WTC11 (cell line): ENCODE results near the gene NFIC.

Experiments used
- ATF2 ChIP-seq: sonication (generic); formaldehyde crosslinking; IDR thresholded peaks from 2 replicates; pipeline ENCODE4 v1.8.1; 2022; ENCODE audit warnings: low read depth, missing genetic modification reagents, borderline replicate concordance
- CREB1 ChIP-seq: sonication (generic); formaldehyde crosslinking; IDR thresholded peaks from 2 replicates; pipeline ENCODE4 v1.8.0; 2023; ENCODE audit warnings: mild to moderate bottlenecking, missing genetic modification reagents
- CTCF ChIP-seq: fragments of 200-600 bp; IDR thresholded peaks from 2 replicates; pipeline ENCODE4 v1.8.0; 2022; ENCODE audit warnings: antibody characterized with exemption
- HMGXB4 ChIP-seq: sonication (generic); formaldehyde crosslinking; IDR thresholded peaks from 2 replicates; pipeline ENCODE4 v1.8.1; 2023; ENCODE audit warnings: mild to moderate bottlenecking, moderate library complexity, missing genetic modification reagents
- MYBL2 ChIP-seq: sonication (generic); formaldehyde crosslinking; IDR thresholded peaks from 2 replicates; pipeline ENCODE4 v1.8.1; 2023; ENCODE audit warnings: mild to moderate bottlenecking, moderate library complexity, missing genetic modification reagents
- RELA ChIP-seq: sonication (generic); formaldehyde crosslinking; IDR thresholded peaks from 2 replicates; pipeline ENCODE4 v1.8.1; 2022; ENCODE audit warnings: missing genetic modification reagents, mild to moderate bottlenecking, borderline replicate concordance
- ZNF263 ChIP-seq: sonication (generic); formaldehyde crosslinking; IDR thresholded peaks from 2 replicates; pipeline ENCODE4 v1.8.1; 2022; ENCODE audit warnings: low read depth, mild to moderate bottlenecking, moderate library complexity, missing genetic modification reagents

- TF ChIP-seq CTCF (no peak), ATF2 (CRISPR knock-in tag) (no peak), CREB1 (CRISPR knock-in tag) (no peak), MYBL2 (CRISPR knock-in tag) (no peak), ZNF263 (no peak), HMGXB4 (no peak), RELA (no peak)
Measured at GRCh38 chr19:3316659-3317207, 49.6 kb upstream of the NFIC start.
